ENCODE measurements around the gene CPNE2.

DNA sequence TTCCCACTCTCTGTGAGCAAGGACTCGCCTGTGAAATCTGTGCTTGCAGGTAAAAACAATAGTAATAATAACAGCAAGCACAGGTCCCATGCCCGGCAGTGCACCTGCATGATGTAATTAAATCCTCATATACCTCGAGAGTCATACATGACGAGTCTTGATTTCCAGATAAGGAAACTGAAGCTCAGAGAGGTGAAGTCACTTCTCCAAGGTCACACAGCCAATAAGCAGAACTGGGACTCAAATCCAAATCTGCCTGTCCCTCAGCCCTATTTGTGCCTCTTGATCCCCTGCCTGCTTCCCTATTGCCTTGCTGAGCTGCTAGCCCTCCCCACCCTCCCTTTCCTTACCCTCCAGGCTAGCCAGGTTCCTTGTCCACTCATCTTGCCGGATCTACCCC lies 38.0 kb upstream of the CPNE2 start:
- TF ChIP-seq, protein P1, sequence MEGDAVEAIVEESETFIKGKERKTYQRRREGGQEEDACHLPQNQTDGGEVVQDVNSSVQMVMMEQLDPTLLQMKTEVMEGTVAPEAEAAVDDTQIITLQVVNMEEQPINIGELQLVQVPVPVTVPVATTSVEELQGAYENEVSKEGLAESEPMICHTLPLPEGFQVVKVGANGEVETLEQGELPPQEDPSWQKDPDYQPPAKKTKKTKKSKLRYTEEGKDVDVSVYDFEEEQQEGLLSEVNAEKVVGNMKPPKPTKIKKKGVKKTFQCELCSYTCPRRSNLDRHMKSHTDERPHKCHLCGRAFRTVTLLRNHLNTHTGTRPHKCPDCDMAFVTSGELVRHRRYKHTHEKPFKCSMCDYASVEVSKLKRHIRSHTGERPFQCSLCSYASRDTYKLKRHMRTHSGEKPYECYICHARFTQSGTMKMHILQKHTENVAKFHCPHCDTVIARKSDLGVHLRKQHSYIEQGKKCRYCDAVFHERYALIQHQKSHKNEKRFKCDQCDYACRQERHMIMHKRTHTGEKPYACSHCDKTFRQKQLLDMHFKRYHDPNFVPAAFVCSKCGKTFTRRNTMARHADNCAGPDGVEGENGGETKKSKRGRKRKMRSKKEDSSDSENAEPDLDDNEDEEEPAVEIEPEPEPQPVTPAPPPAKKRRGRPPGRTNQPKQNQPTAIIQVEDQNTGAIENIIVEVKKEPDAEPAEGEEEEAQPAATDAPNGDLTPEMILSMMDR (conservative IDR thresholded peaks at IDR 0.05): no peak
- TF ChIP-seq EZH2 (IDR thresholded peaks at IDR 0.05; ENCODE audit: low read depth): no peak
